ENCODE results near the gene PDE8A.

The PDE8A gene

GRCh38 chr15:85041230-85041629 lies 59.6 kb downstream of the PDE8A start:
- Histone ChIP-seq H3K4me1 (ENCODE audit: control insufficient read depth, insufficient read depth, low read length) (peaks cover 3% of the 10 kb centered on the region), H3K4me3 (ENCODE audit: low read depth, low read length) (no peak overlapping the region), H3K36me3 (ENCODE audit: control insufficient read depth in 2 of 2, insufficient read depth in 1 of 2, low read length in 2 of 2) (no peaks in the 10 kb centered on the region; a peak in 1 of 3 replicates), H3K27ac (ENCODE audit: extremely low read depth, low read depth, low read length) (no peak overlapping the region), H3K9me3 (ENCODE audit: control insufficient read depth, insufficient read depth, low read depth, low read length) (no peaks in the 10 kb centered on the region)
- POLR2A ChIA-PET: no interaction called here
- TF ChIP-seq ZNF221 (tag by site-specific recombination; IDR thresholded peaks at IDR 0.05; ENCODE audit: borderline replicate concordance): no peak
- no peak for TF ChIP-seq ZNF354C (tag by site-specific recombination; IDR thresholded peaks at IDR 0.05; ENCODE audit: borderline replicate concordance, low read depth)
- no peak for TF ChIP-seq ZNF518A (tag by site-specific recombination; conservative IDR thresholded peaks at IDR 0.05; ENCODE audit: low read depth)
- TF ChIP-seq ZNF664 (tag by site-specific recombination; IDR thresholded peaks at IDR 0.05): no peak
- TF ChIP-seq ZNF555 (tag by site-specific recombination; conservative IDR thresholded peaks at IDR 0.05): no peak
- no peak for TF ChIP-seq ZSCAN5A (tag by site-specific recombination; IDR thresholded peaks at IDR 0.05)
- TF ChIP-seq SCRT1 (tag by site-specific recombination; IDR thresholded peaks at IDR 0.05; ENCODE audit: borderline replicate concordance): no peak
- no peak for TF ChIP-seq PRDM6 (tag by site-specific recombination; IDR thresholded peaks at IDR 0.05)
- TF ChIP-seq ZNF580 (tag by site-specific recombination; IDR thresholded peaks at IDR 0.05): no peak
- CTCF ChIA-PET: no interaction called here

- peaks cover 17% of the 10 kb centered on the region for H3K4me1 ChIP-seq (ENCODE audit: control insufficient read depth, insufficient read depth, low read length)
- H3K27ac ChIP-seq (ENCODE audit: extremely low read depth, low read depth, low read length): no peak overlapping the region
- TF ChIP-seq IKZF3 (tag by site-specific recombination; IDR thresholded peaks at IDR 0.05) (0 out of 2 replicates have a peak, but pooled peaks have one; percentile 18), ZNF654 (tag by site-specific recombination; IDR thresholded peaks at IDR 0.05; ENCODE audit: low read depth) (peak; percentile 74), SALL2 (tag by site-specific recombination; IDR thresholded peaks at IDR 0.05; ENCODE audit: borderline replicate concordance) (no peak), ZBTB17 (tag by site-specific recombination; IDR thresholded peaks at IDR 0.05) (peak; percentile 58; the same call in 1 of the 2 replicates), ZNF624 (tag by site-specific recombination; IDR thresholded peaks at IDR 0.05) (no peak)
- TF ChIP-seq, protein P1, sequence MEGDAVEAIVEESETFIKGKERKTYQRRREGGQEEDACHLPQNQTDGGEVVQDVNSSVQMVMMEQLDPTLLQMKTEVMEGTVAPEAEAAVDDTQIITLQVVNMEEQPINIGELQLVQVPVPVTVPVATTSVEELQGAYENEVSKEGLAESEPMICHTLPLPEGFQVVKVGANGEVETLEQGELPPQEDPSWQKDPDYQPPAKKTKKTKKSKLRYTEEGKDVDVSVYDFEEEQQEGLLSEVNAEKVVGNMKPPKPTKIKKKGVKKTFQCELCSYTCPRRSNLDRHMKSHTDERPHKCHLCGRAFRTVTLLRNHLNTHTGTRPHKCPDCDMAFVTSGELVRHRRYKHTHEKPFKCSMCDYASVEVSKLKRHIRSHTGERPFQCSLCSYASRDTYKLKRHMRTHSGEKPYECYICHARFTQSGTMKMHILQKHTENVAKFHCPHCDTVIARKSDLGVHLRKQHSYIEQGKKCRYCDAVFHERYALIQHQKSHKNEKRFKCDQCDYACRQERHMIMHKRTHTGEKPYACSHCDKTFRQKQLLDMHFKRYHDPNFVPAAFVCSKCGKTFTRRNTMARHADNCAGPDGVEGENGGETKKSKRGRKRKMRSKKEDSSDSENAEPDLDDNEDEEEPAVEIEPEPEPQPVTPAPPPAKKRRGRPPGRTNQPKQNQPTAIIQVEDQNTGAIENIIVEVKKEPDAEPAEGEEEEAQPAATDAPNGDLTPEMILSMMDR (tag by site-specific recombination; IDR thresholded peaks at IDR 0.05): peak; percentile 51; the same call in 1 of the 2 replicates
- ChIA-PET CTCF (interaction anchor here (0.6 to 4.2 kb wide), 37 partner anchors 9 to 1070 kb away, joined by 3 to 36 read pairs (median 4); partner anchors contain the start of gene PDE8A), POLR2A (no interaction called here)
- no peaks in the 10 kb centered on the region; a peak in 1 of 3 replicates for H3K36me3 ChIP-seq (ENCODE audit: control insufficient read depth in 2 of 2, insufficient read depth in 1 of 2, low read length in 2 of 2)
- no peak overlapping the region for H3K4me3 ChIP-seq (ENCODE audit: low read depth, low read length)
- H3K9me3 ChIP-seq (ENCODE audit: control insufficient read depth, insufficient read depth, low read depth, low read length): no peaks in the 10 kb centered on the region
Measured at GRCh38 chr15:85044251-85044853, 62.7 kb downstream of the PDE8A start.
